ENCODE data around the gene APOD. TPM values are rescaled to one million over a fixed set of nuclear protein-coding genes. Genes with fewer than 3 reads are reported as not detected.

The APOD gene
- total and polyA plus RNA-seq, 2 of the 8 experiments (the other 6 are each of a cell fraction or from before 2014, with no cell fraction given): not detected

- Histone ChIP-seq H4K5ac (ENCODE audit: insufficient read length, low read depth, low read length) (no peak overlapping the region), H4K91ac (replicated peaks; ENCODE audit: insufficient read length, low read length) (no peak overlapping the region), H3K27me3 (replicated peaks in 1 of 4; ENCODE audit: control insufficient read depth in 3 of 4, extremely low read depth in 1 of 4, insufficient read depth in 3 of 4, low read length in 3 of 4) (no peaks in the 10 kb centered on the region), H3K27ac (ENCODE audit: low read depth, low read length) (no peak overlapping the region), H3K9ac (replicated peaks in 1 of 4; ENCODE audit: extremely low read depth in 1 of 4, low read depth in 3 of 4, low read length in 3 of 4) (no peak overlapping the region), H3K4me3 (ENCODE audit: extremely low read depth in 1 of 4, insufficient read depth in 2 of 4, low read depth in 3 of 4, low read length in 4 of 4) (no peak overlapping the region), H4K8ac (ENCODE audit: extremely low read depth, insufficient read depth, low read length) (no peak overlapping the region), H3K14ac (ENCODE audit: insufficient read length) (no peak overlapping the region), H3K56ac (replicated peaks; ENCODE audit: insufficient read length, low read depth, low read length) (no peak overlapping the region), H2AK5ac (ENCODE audit: low read depth, low read length) (no peak overlapping the region), H3K36me3 (ENCODE audit: control insufficient read depth in 2 of 4, insufficient read depth in 4 of 4, low read length in 3 of 4) (no peaks in the 10 kb centered on the region), H3K4ac (replicated peaks; ENCODE audit: insufficient read length, low read depth, low read length) (no peak overlapping the region), H2BK12ac (ENCODE audit: low read depth, low read length) (no peak overlapping the region), H2AFZ (ENCODE audit: low read length) (no peak overlapping the region), H3K9me3 (ENCODE audit: insufficient read depth in 2 of 2, low read depth in 1 of 2, low read length in 1 of 2) (no peaks in the 10 kb centered on the region), H2BK20ac (ENCODE audit: low read length) (no peak overlapping the region), H3K18ac (ENCODE audit: extremely low read depth, low read length) (no peak overlapping the region), H3K23me2 (ENCODE audit: low read depth, low read length) (no peaks in the 10 kb centered on the region), H3K4me2 (ENCODE audit: insufficient read depth in 1 of 2, low read depth in 2 of 2, low read length in 2 of 2) (no peak overlapping the region), H2BK120ac (replicated peaks; ENCODE audit: low read depth, low read length) (no peak overlapping the region), H4K20me1 (replicated peaks in 1 of 2; ENCODE audit: control insufficient read depth in 1 of 2, insufficient read depth in 2 of 2, low read length in 2 of 2) (peaks cover 0 to 4% of the 10 kb centered on the region in 2 experiments), H2BK5ac (ENCODE audit: low read depth, low read length) (no peak overlapping the region), H3K79me1 (ENCODE audit: low read depth, low read length) (peaks cover 5% of the 10 kb centered on the region), H3K23ac (ENCODE audit: insufficient read length) (no peak overlapping the region), H3K4me1 (replicated peaks in 1 of 4; ENCODE audit: control insufficient read depth in 3 of 4, insufficient read depth in 4 of 4, low read length in 3 of 4) (no peaks in the 10 kb centered on the region), H3K79me2 (ENCODE audit: control insufficient read depth in 1 of 2, insufficient read depth in 2 of 2, low read length in 2 of 2) (peaks cover 0 to 48% of the 10 kb centered on the region in 2 experiments; a peak in 2 of 4 replicates), H2BK15ac (ENCODE audit: low read length) (no peak overlapping the region)
- CTCF ChIA-PET (ENCODE audit: partially characterized antibody): interaction anchor here (1.2 kb wide), 1 partner anchor 552 kb away, joined by 3 read pairs; no protein-coding TSS in a partner anchor
- no peak for TF ChIP-seq GABPA (IDR thresholded peaks at IDR 0.05; ENCODE audit: borderline replicate concordance, insufficient read depth, low read length)
- no peak for TF ChIP-seq MAX (IDR thresholded peaks at IDR 0.05)
- no peak for TF ChIP-seq BCL11A (IDR thresholded peaks at IDR 0.05; ENCODE audit: low read depth in 2 of 2, low read length in 2 of 2)
- no peak for TF ChIP-seq POLR2AphosphoS5 (IDR thresholded peaks at IDR 0.05; ENCODE audit: low read depth, low read length)
- TF ChIP-seq HDAC6 (IDR thresholded peaks at IDR 0.05; ENCODE audit: low read depth, low read length): no peak
- TF ChIP-seq RAD21 (IDR thresholded peaks at IDR 0.05 in 1 of 2, conservative IDR thresholded peaks at IDR 0.05 in 1 of 2; ENCODE audit: low read depth in 2 of 2, low read length in 2 of 2): no peak
- no peak for TF ChIP-seq TAF7 (optimal IDR thresholded peaks at IDR 0.05; ENCODE audit: borderline replicate concordance, low read depth, low read length)
- no peak for TF ChIP-seq SIRT6 (IDR thresholded peaks at IDR 0.05; ENCODE audit: low read length)
- TF ChIP-seq HDAC2 (IDR thresholded peaks at IDR 0.05; ENCODE audit: borderline replicate concordance in 1 of 2, low read depth in 2 of 2, low read length in 2 of 2): no peak
- no peak for TF ChIP-seq ASH2L (IDR thresholded peaks at IDR 0.05; ENCODE audit: low read length)
- POLR2A ChIA-PET (ENCODE audit: partially characterized antibody): no interaction called here
- DNase-seq (ENCODE audit: low read depth in 1 of 2, low spot score in 2 of 2) (no peak), FAIRE-seq (no peak)
- 80% methylated on average over 2 of the region's 2 CpGs; no CpG with 5 or more reads in 1 of the 2 experiments for WGBS, 2 experiments (ENCODE audit: extremely low coverage in 1 of 2, insufficient coverage in 1 of 2, insufficient read length in 1 of 2, insufficient replicate concordance in 2 of 2, low coverage in 1 of 2, low lambda C conversion rate in 2 of 2, missing lambda C conversion rate in 1 of 2)
Measured at GRCh38 chr3:195537995-195538394, 45.7 kb downstream of the APOD start.
